Epithelial cell of proximal tubule (primary cell): ENCODE measurements around the gene TNKS2. TPM values are rescaled to one million over a fixed set of nuclear protein-coding genes. Genes with fewer than 3 reads are reported as not detected.

Experiments used
- DNase-seq: peaks from one replicate; pipeline ENCODE4 v3.0.0-alpha.2; 2011; ENCODE audit warnings: low read depth
- H3K4me3 ChIP-seq: 2 replicates; pipeline ENCODE4 v1.5.1; 2011; ENCODE audit warnings: low read depth, mild to moderate bottlenecking, low read length
- CTCF ChIP-seq: conservative IDR thresholded peaks from 2 replicates; pipeline ENCODE4 v1.5.1; 2012; ENCODE audit warnings: low read depth, mild to moderate bottlenecking, low read length
- total RNA-seq: library from RNA; depleted of rRNA; stranded (reverse); fragments of >200 nt; gene quantifications from 2 replicates; pipeline ENCODE4 v1.2.3, GENCODE V29; 2015

TNKS2 gene
- total RNA-seq, 1 donor from 2014 or later, result 25.1 TPM

GRCh38 chr10:91883549-91884444, 85.6 kb downstream of the TNKS2 start:
- peak overlapping the region; percentile 42 for H3K4me3 ChIP-seq
- peak; percentile 73 for DNase-seq
- TF ChIP-seq CTCF, result no peak

GRCh38 chr10:91884536-91884935, 86.3 kb downstream of the TNKS2 start:
- H3K4me3 ChIP-seq, result no peak overlapping the region
- TF ChIP-seq CTCF, result no peak
- no peak for DNase-seq

- no peak overlapping the region for H3K4me3 ChIP-seq
- TF ChIP-seq CTCF, result no peak
- DNase-seq, result no peak
Measured at GRCh38 chr10:91885362-91886079, 87.3 kb downstream of the TNKS2 start.

DNA sequence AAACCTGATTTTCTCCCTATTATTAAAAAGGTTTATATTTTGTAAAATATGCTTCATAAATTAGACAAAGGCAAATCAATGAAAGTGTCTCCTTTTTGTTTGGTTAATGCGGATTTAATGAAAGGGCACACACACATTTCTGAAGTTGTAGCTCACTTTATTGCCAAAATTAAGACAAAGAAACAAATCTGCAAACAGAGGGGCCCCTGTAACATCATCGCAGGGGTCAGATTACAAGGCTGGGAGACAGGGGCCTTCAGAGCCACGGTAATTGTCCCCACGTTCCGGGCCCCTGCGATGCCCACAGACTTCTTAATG, 88.7 kb downstream of the TNKS2 start:
- H3K4me3 ChIP-seq, result peak overlapping the region; percentile 51
- DNase-seq, result no peak
- no peak for TF ChIP-seq CTCF

DNA sequence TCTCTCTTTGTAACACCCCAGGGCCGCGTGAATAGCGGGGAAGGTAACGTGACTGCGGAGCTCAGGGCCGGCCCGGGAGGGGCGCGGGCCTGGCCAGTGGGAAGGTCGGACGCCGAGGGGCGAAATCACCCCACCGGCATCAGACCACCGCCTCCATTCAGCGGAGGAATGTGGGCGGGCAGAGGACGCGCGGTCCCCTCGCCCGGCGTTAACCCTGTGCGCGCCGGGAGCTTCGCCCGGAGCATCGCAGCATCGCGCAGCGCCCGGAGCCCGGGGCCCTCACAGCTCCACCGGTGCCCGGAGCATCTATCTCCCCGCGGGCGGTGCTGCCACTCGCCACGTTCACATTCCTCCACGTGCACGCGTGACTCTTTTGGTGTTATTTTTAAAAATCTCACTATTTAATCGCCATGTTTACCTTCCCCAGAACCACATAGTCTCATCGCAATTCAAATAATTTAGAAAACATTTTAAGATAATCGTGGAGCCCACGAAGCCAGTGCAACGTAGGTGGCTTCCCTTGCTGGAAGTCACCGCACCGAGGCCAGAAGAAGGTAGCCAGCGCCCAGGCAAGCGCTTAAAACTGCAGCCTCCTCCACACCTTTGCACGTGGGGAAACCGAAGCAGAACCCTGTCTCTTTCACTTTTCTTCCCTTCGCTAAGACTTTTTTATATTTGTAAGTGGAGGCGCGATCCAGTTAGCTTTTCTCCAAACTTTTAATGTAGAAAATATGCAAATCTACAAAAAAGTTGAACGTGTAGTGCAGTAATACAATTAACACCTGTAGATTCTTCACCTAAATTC, 89.2 kb downstream of the TNKS2 start:
- peak overlapping the region; percentile 51 for H3K4me3 ChIP-seq
- DNase-seq, result no peak
- TF ChIP-seq CTCF, result no peak

GRCh38 chr10:91891125-91892001, 93.1 kb downstream of the TNKS2 start:
- TF ChIP-seq CTCF, result no peak
- peak; percentile 80 for DNase-seq
- H3K4me3 ChIP-seq, result no peak overlapping the region
